DMS53 (cell line): ENCODE data around the gene CCDC200.
"Not testable (repeated sequence)": the region's sequence is repeated elsewhere in the genome, so short reads cannot be mapped to it uniquely, and the experiment has no call there.

Experiments
- DNase-seq: peaks from one replicate; lab custom pipeline; 2025; lab: John Stamatoyannopoulos, UW

The CCDC200 gene

DNA sequence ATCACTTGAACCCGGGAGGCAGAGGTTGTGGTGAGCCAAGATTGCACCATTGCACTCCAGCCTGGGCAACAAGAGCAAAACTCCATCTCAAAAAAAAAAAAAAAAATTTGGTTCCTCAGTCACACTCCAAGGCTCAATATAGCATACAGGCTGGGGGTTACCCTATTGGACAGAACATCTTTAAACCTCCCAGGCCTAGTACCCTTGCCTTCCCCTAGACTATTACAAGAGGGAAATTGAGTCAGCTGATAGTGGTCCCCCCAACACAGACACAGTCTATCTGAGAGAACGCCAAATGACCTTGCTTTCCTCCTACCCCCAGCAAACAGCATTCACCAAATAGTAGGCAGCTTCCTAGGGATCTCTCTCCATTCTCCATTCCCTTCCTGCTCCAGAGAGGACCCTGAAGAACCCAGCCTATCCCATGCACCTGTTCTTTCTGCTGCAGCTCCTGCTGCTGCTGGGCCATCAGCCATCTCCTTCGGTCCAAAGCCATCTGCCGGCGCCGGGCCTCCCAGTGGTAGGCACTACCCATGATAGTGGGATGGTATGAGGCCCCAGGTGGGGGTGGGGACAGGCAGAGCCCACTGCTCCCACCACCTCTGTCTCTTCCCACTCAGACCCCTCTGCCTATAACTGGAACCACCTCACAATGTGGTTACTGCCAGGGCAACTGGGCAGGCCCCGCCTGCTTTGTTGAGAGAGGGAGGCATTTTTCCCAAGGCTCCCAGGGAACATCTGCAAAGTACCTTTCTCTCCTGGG, at the start of gene CCDC200:
Gene CCDC200, minus strand, starts transcription at position 604 of the 763 bp plus-strand sequence. Its CDS starts 69 bp downstream, at position 535.
- not testable (repeated sequence) for DNase-seq

DNA sequence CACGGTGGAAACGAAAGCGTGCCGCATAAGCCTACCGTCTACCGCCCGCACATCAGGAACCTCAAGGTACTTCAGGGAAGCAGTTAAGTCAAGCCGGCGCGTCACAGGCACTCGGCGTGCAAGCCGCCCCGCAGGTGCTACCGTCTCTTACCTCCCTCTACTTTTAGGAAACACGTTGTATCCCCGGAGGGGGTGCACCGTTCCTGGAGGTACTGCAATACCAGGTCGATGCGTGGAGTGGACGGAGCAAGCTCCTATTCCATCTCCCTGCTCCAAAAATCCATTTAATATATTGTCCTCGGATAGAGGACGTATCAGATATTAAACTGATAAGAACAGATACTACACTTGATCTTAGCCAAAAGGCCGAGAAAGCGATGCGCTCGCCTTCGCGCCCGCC, 44.5 kb upstream of the CCDC200 start:
- DNase-seq, result not testable (repeated sequence)

DNA sequence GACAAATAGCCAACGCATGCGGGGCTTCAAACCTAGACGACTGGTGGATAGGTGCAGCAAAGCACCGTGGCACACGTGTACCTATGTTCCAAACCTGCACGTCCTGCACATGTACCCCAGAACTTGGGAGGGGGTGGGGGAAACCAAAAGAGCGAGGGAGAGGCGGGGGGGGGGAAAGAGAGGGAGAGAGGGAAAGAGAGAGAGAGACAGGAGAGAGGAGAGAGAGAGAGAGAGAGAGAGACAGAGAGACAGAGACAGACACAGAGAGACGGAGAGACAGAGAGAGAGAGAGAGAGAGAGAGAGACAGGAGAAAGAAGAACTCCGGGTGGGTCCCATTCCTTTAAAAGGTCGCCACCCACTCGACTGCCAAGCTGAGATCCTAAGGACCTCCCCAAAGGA, 44.1 kb upstream of the CCDC200 start:
- DNase-seq, result not testable (repeated sequence)

DNA sequence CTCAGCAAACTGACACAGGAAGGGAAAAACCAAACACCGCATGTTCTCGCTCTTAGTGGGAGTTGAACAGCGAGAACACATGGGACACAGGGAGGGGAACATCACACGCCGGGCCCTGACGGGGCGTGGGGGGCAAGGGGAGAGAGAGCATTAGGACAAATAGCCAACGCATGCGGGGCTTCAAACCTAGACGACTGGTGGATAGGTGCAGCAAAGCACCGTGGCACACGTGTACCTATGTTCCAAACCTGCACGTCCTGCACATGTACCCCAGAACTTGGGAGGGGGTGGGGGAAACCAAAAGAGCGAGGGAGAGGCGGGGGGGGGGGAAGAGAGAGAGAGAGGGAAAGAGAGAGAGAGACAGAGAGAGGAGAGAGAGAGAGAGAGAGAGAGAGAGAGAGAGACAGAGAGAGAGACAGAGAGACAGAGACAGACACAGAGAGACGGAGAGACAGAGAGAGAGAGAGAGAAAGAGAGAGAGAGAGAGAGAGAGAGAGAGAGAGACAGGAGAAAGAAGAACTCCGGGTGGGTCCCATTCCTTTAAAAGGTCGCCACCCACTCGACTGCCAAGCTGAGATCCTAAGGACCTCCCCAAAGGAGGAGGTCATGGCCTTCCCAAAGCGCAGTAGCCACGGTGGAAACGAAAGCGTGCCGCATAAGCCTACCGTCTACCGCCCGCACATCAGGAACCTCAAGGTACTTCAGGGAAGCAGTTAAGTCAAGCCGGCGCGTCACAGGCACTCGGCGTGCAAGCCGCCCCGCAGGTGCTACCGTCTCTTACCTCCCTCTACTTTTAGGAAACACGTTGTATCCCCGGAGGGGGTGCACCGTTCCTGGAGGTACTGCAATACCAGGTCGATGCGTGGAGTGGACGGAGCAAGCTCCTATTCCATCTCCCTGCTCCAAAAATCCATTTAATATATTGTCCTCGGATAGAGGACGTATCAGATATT, 42.4 kb upstream of the CCDC200 start:
- DNase-seq, result not testable (repeated sequence)

DNA sequence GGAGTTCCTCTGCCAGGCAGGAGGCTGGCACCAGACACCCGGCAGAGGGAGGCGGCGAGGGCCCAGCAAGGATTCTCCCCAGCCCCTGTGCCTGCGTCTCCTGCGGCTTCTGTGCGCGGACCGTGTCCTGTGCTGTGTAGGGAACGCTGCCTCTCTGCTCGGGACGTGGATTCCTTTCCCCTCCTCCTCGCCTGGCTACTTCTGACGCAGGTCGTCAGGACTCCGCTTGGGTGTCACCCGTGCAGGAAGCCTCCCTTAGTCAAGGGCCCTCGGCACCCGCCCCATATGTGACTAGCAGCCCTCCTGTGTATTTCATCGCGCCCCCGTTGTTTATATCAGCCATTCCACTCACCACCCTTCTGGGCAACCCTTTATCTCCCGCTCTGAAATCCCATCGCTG, 18.0 kb upstream of the CCDC200 start:
- DNase-seq, result not testable (repeated sequence)

DNA sequence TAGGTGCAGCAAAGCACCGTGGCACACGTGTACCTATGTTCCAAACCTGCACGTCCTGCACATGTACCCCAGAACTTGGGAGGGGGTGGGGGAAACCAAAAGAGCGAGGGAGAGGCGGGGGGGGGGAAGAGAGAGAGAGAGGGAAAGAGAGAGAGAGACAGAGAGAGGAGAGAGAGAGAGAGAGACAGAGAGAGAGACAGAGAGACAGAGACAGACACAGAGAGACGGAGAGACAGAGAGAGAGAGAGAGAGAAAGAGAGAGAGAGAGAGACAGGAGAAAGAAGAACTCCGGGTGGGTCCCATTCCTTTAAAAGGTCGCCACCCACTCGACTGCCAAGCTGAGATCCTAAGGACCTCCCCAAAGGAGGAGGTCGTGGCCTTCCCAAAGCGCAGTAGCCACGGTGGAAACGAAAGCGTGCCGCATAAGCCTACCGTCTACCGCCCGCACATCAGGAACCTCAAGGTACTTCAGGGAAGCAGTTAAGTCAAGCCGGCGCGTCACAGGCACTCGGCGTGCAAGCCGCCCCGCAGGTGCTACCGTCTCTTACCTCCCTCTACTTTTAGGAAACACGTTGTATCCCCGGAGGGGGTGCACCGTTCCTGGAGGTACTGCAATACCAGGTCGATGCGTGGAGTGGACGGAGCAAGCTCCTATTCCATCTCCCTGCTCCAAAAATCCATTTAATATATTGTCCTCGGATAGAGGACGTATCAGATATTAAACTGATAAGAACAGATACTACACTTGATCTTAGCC, 12.4 kb upstream of the CCDC200 start:
- not testable (repeated sequence) for DNase-seq

DNA sequence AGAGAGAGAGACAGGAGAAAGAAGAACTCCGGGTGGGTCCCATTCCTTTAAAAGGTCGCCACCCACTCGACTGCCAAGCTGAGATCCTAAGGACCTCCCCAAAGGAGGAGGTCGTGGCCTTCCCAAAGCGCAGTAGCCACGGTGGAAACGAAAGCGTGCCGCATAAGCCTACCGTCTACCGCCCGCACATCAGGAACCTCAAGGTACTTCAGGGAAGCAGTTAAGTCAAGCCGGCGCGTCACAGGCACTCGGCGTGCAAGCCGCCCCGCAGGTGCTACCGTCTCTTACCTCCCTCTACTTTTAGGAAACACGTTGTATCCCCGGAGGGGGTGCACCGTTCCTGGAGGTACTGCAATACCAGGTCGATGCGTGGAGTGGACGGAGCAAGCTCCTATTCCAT, 11.2 kb upstream of the CCDC200 start:
- DNase-seq, result not testable (repeated sequence)

DNA sequence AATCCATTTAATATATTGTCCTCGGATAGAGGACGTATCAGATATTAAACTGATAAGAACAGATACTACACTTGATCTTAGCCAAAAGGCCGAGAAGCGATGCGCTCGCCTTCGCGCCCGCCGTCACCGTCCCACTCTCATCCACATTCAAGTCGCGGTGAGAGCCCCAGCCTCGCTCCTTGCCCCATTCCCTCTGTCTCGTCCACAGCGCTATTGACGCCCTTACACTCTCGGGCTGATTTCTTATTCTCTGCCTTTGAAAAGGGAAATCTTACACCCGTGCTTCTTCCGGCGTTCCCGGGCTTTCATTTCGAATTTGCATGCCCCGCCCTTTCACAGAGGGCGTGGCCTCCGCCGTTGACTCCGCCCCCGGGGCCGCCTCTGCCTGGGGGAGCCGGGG, 5.5 kb upstream of the CCDC200 start, which contains the start of gene RNU2-1:
Gene RNU2-1, minus strand, starts transcription at position 101 of the 400 bp plus-strand sequence.
- DNase-seq, result not testable (repeated sequence)

DNA sequence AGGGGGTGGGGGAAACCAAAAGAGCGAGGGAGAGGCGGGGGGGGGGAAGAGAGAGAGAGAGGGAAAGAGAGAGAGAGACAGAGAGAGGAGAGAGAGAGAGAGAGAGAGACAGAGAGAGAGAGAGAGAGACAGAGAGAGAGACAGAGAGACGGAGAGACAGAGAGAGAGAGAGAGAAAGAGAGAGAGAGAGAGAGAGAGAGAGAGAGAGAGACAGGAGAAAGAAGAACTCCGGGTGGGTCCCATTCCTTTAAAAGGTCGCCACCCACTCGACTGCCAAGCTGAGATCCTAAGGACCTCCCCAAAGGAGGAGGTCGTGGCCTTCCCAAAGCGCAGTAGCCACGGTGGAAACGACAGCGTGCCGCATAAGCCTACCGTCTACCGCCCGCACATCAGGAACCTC, 4.8 kb upstream of the CCDC200 start:
- DNase-seq, result not testable (repeated sequence)

DNA sequence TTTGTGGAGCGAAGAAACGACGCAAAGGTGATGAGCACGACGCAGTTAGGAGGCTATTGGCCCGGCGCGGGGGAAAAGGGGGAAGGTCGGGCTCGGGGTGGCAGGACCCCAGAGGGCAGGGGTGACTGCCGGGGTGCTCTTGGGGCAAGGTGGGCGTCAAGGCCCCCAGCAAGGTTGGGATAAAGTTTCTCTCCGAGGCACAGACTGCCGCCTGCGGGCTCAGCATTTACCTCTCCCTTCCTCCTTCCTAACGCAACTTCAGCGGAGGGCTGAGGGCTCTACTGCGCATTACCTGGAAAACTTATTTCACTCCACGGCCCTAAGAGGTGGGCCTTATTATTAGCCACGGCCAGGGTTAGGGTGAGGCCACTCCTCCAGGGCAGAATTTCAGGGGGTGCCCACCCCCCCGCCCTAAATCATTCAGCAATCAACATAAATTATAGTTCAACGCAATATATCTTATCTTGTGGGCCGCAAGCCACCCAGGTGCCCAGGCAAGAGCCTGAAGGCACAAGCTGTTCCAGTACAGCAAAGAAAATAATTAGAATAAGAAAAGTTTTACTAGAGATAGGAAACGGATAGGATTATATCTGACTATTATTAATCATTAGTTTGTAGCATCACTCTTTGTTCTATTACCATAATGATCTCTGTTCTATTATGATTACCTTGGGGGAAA, 3.7 kb upstream of the CCDC200 start:
- not testable (repeated sequence) for DNase-seq

DNA sequence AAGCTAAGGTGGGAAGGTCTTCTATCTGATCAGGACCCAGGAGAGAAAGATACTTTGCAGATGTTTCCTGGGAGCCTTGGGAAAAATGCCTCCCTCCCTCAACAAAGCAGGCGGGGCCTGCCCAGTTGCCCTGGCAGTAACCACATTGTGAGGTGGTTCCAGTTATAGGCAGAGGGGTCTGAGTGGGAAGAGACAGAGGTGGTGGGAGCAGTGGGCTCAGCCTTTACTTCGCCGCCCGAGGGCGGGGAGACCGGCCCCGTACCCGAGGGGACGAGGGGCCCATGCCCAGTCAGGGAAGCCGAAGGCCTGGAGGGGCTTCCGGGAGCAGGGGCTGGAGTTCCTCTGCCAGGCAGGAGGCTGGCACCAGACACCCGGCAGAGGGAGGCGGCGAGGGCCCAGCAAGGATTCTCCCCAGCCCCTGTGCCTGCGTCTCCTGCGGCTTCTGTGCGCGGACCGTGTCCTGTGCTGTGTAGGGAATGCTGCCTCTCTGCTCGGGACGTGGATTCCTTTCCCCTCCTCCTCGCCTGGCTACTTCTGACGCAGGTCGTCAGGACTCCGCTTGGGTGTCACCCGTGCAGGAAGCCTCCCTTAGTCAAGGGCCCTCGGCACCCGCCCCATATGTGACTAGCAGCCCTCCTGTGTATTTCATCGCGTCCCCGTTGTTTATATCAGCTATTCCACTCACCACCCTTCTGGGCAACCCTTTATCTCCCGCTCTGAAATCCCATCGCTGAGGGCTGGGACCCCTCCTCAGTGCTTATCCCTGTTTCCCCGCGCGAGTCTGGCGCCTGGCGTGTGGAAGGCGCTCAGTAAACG, 3.0 kb upstream of the CCDC200 start:
- not testable (repeated sequence) for DNase-seq

DNA sequence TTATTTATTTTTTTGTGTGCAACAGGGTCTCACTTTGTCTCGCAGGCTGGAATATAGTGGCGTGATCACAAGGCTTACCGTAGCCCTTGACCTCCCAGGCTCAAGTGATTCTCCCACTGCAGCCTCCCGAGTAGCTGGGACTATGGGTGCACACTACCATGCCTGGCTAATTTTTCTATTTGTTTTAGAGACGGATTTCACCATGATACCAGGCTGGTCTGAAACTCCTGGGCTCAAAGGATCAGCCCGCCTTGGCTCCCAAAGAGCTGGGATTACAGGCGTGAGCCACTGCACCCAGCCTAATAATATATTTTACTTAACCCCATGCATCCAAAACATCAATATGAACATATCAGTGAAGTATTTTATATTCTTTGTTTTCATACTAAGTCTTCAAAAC, 2.0 kb downstream of the CCDC200 start:
- DNase-seq, result no peak

DNA sequence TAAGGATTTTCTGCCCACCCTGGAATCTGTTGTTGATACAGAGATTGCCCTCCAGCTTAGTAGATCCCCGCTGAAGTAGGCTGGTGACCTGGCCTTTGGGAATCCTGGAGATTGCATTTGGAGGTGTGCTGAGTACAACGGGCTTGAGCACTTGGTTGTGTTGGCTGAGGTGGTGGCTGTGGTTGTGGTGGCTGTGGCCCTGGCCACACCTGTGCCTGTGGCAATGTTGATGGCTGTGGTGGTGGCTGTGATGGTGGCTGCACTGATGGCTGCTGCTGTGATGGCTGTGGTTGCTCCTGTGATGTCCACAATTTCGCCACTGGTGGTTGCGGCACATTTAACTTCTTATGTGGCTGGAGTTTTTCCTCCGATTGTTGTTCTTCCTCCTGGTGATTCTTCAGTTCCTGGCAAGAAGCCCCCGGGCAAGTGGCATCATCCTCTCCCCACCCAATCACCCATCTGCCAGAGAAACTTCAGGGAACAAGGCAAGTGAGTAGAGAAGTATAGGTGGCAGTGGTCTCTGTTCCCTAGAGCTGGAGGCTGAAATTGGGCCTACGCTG, 4.2 kb downstream of the CCDC200 start:
- no peak for DNase-seq

DNA sequence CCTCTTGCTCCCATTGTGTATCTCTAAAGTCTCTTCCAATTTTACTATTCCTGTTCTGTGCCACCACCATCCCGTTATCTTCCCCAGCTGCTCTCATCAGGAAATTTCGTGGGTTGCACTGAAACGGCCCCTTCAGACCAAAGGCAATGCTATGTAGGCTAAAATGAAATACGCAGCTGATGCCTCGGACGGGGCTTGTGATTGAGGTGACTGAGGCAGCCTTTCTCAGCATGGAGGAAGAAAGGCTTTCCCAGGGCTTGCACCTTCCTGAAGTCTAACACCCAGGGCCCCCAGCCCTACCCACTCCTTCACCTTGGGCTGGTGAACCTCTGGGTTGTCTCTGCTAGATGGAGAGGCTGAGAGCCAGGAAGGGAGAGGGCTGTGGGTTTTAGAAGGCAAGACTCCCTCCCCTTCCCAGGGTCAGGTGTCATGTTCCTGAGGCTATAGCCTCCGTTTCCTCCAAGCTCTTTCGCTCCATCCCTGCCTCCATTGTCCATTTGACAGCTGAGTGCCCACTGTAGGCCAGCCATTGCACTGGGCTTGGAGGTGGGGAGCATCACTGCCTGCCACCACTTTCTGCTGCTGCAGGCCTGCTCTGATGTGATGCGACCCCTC, 7.8 kb downstream of the CCDC200 start:
- DNase-seq, result no peak

DNA sequence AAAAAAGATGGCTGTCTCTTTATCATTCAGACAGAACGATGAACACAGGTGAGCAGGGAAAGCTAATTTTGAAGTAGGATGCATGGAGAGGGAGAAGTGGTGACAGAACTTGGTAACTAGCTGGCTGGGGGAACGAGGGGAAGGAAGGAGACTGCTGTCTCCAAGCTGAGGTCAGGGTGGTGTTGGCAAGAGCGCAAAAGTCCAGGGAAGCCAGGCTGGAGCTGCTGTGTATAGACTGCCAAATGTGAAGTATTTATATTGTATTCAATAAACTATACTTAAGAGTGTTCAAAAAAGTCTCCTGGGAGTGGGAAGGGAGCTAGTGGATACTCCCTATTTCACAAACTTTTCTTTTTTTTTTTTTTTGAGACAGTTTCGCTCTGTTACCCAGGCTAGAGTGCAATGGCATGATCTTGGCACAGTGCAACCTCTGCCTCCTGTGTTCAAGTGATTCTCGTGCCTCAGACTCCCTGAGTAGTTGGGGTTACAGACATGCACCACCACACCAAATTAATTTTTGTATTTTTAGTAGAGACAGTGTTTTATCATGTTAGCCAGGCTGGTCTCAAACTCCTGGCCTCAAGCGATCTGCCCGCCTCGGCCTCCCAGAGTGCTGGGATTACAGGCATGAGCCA, 8.6 kb downstream of the CCDC200 start:
- no peak for DNase-seq

DNA sequence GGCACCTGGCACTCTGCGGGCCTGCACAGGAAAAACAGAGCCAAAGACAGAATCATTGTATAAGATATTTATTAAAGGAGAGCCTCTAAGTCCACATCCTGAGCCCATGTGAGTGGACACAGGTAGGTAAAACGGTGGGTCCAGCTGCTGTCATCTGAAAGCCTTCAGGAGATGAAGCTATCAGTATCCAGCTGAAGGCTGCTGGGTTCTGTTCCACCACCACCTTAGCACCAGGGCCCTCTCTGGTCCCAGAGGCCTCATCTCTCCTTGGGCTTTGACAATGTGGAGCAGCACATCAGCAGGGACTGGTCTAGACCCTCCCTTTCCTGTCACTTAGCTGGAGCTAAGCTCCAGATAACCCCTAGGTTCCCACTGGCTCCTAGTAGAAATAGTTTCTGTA, 9.4 kb downstream of the CCDC200 start:
- no peak for DNase-seq

DNA sequence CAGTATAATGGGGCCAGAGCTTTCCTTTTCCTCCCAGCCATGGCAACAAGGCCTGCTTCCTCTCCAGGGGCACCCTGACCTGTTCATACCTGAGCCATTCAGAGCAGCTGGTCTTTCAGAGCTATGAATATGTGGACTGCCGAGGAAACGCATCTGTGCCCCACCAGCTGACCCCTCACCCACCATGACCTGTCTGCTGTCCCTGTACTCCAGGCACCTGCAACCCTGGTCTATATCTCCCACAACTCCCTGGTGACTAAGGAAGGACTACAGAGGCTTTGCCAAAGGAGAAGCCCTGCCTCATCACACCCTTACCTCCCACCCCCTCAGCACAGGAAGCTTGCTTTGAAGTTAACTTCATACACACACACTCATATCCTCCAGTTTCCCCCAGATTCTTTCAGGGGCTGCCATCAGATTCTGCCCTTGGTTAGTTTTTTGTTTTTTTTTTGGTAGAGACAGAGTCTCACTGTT, 10.8 kb downstream of the CCDC200 start:
- no peak for DNase-seq

DNA sequence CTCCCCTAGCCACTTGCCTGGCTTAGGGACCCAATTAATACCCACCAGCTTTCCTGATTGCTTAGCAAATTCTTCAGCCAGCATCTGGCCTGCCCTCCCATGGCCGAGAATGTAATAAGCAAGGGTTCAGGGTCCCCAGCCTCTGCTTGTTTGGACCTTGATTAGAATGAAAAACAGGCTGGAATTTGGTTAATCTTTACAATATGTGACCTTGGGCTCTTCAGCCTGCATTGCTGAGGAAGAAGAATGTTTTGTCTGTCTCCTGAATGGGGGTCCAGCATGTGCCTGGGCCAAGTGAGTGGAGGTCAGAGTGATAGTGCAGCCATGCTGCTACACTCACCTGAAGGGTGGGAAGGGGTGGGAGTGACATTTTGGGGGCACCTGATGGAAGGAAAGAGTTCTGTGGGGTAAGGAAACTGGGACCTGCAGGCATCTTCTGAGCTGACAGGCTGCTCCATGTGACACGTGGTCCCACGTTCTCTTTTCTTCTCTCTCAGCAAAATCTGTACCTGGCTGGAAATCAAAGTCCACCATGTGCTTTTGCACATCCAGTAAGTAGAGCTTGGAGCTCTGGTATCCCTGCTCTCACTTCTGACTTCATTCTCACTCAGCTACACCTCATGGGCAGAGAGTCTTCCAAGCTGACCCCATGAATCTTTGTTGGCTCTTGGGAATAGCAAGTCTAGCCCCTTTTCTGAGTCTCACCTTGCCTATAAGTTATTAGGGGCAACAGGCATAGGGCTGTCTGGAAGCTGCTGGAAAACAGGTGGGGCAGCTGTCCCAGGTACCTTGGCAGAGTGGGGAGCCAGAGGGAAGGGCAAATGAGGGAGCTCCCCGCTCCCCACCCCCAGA, 11.4 kb downstream of the CCDC200 start:
- no peak for DNase-seq
